Activated B cell treated with CpG ODN at 0.5 μM for 24 hours (primary cell): ENCODE measurements around the gene NXPE3. TPM values are rescaled to one million over a fixed set of nuclear protein-coding genes. Genes with fewer than 3 reads are reported as not detected.

Source experiments
- ATAC-seq: fragments of 200-7000 bp; cut with Tn5 transposase; one replicate; pipeline ENCODE4 v1.10.0; 2021; ENCODE audit warnings: low read depth, mild to moderate bottlenecking, moderate library complexity
- CTCF ChIA-PET: fragments of 350-600 bp; sonication (Branson Sonifier 250); formaldehyde crosslinking; loops from one replicate; lab custom pipeline; 2021; ENCODE audit warnings: antibody characterized with exemption; lab: Charles Lee
- POLR2A ChIA-PET: fragments of 350-600 bp; sonication (Branson Sonifier 250); formaldehyde crosslinking; loops from one replicate; lab custom pipeline; 2021; ENCODE audit warnings: antibody characterized with exemption; lab: Charles Lee
- DNase-seq: peaks from one replicate; pipeline ENCODE4 v3.0.0; 2022
- H3K27ac Mint-ChIP-seq: one replicate; pipeline ENCODE4 v1.8.0; 2020; ENCODE audit warnings: mixed read lengths
- H3K27me3 Mint-ChIP-seq: one replicate; pipeline ENCODE4 v1.8.0; 2021; ENCODE audit warnings: mixed read lengths
- H3K36me3 Mint-ChIP-seq: one replicate; pipeline ENCODE4 v1.8.0; 2021; ENCODE audit warnings: low read depth, mixed read lengths
- H3K4me1 Mint-ChIP-seq: one replicate; pipeline ENCODE4 v1.8.0; 2021; ENCODE audit warnings: mixed read lengths
- H3K4me3 Mint-ChIP-seq: one replicate; pipeline ENCODE4 v1.8.0; 2020; ENCODE audit warnings: mild to moderate bottlenecking, mixed read lengths
- H3K9me3 Mint-ChIP-seq: one replicate; pipeline ENCODE4 v1.8.0; 2020; ENCODE audit warnings: mixed read lengths
- CTCF ChIP-seq: fragments of 200-600 bp; IDR thresholded peaks from one replicate; pipeline ENCODE4 v1.8.0; 2022; ENCODE audit warnings: antibody characterized with exemption, mild to moderate bottlenecking
- intact Hi-C: fragments of 100-400 bp; cut with micrococcal nuclease; formaldehyde crosslinking; loops from one replicate; pipeline ENCODE4 v1.15.1; 2024
- total RNA-seq: library from RNA; stranded (reverse); gene quantifications from 2 replicates; pipeline ENCODE4 v1.2.3, GENCODE V29; 2022

NXPE3 gene
- total RNA-seq, 1 donor from 2014 or later = 15.8 TPM

GRCh38 chr3:101778385-101779046 lies 495 bp upstream of the NXPE3 start:
- Mint-ChIP-seq H3K27ac (peak overlapping the region; percentile 94), H3K9me3 (no peaks in the 10 kb centered on the region), H3K4me3 (peak overlapping the region; percentile 87), H3K27me3 (no peaks in the 10 kb centered on the region), H3K4me1 (peaks cover 31% of the 10 kb centered on the region), H3K36me3 (peaks cover 15% of the 10 kb centered on the region)
- intact Hi-C loops = loop anchor here (1.0 to 5.0 kb wide), 7 partner anchors 13 to 1516 kb away; partner anchors contain the start of genes CEP97, RPL24, TBC1D23 and TFG
- POLR2A ChIA-PET = interaction anchor here (0.6 to 1.9 kb wide), 17 partner anchors 9 to 217 kb away, joined by 3 to 17 read pairs (median 5); partner anchors contain the start of genes CEP97, NFKBIZ, PCNP and RPL24
- no peak for TF ChIP-seq CTCF
- DNase-seq (no peak), ATAC-seq (no peak)
- CTCF ChIA-PET = interaction anchor here (1.0 to 1.6 kb wide), 3 partner anchors 16 to 54 kb away, joined by 3 to 4 read pairs (median 4); partner anchors contain the start of gene CEP97

- Mint-ChIP-seq H3K27me3 (no peaks in the 10 kb centered on the region), H3K36me3 (peaks cover 29% of the 10 kb centered on the region)
Observed at GRCh38 chr3:101779822-101780381, 891 bp downstream of the NXPE3 start.

GRCh38 chr3:101780661-101781060 lies 1.6 kb downstream of the NXPE3 start:
- H3K27ac Mint-ChIP-seq = no peak overlapping the region
- H3K4me1 Mint-ChIP-seq = peaks cover 35% of the 10 kb centered on the region
- no peaks in the 10 kb centered on the region for H3K9me3 Mint-ChIP-seq

More at GRCh38 chr3:101779822-101780381, 891 bp downstream of the NXPE3 start:
- intact Hi-C loops = loop anchor here (1.0 to 5.0 kb wide), 7 partner anchors 11 to 1518 kb away; partner anchors contain the start of genes CEP97, RPL24, TBC1D23 and TFG
- H3K4me3 Mint-ChIP-seq = peak overlapping the region; percentile 87
- no peak for TF ChIP-seq CTCF
- H3K4me1 Mint-ChIP-seq = peaks cover 31% of the 10 kb centered on the region
- H3K9me3 Mint-ChIP-seq = no peaks in the 10 kb centered on the region
- CTCF ChIA-PET = interaction anchor here (1.0 to 1.6 kb wide), 4 partner anchors 15 to 445 kb away, joined by 3 to 5 read pairs (median 4); partner anchors contain the start of gene CEP97
- H3K27ac Mint-ChIP-seq = peak overlapping the region; percentile 94
- ATAC-seq = no peak
- POLR2A ChIA-PET = interaction anchor here (0.6 to 1.9 kb wide), 13 partner anchors 9 to 104 kb away, joined by 3 to 17 read pairs (median 5); partner anchors contain the start of genes CEP97, NFKBIZ and ZBTB11
- DNase-seq = no peak

GRCh38 chr3:101781166-101781565 lies 2.2 kb downstream of the NXPE3 start:
- DNase-seq = no peak
- CTCF ChIA-PET = no interaction called here

More at GRCh38 chr3:101780661-101781060, 1.6 kb downstream of the NXPE3 start:
- ATAC-seq (no peak), DNase-seq (no peak)
- TF ChIP-seq CTCF = no peak
- Mint-ChIP-seq H3K4me3 (peak overlapping the region; percentile 46), H3K27me3 (no peaks in the 10 kb centered on the region), H3K36me3 (peaks cover 36% of the 10 kb centered on the region)
- POLR2A ChIA-PET = no interaction called here
- intact Hi-C loops = no loop called here
- CTCF ChIA-PET = interaction anchor here (1.0 kb wide), 1 partner anchor 79 kb away, joined by 3 read pairs; no protein-coding TSS in a partner anchor

More at GRCh38 chr3:101781166-101781565, 2.2 kb downstream of the NXPE3 start:
- peaks cover 35% of the 10 kb centered on the region for H3K4me1 Mint-ChIP-seq
- no peaks in the 10 kb centered on the region for H3K27me3 Mint-ChIP-seq
- no peak overlapping the region for H3K27ac Mint-ChIP-seq
- intact Hi-C loops = no loop called here
- H3K4me3 Mint-ChIP-seq = peak overlapping the region; percentile 46
- peaks cover 41% of the 10 kb centered on the region for H3K36me3 Mint-ChIP-seq
- no peak for TF ChIP-seq CTCF
- H3K9me3 Mint-ChIP-seq = no peaks in the 10 kb centered on the region
- POLR2A ChIA-PET = no interaction called here
- no peak for ATAC-seq
